ENCODE results near the gene LUC7L.
"Not testable (repeated sequence)": the region's sequence is repeated elsewhere in the genome, so short reads cannot be mapped to it uniquely, and the experiment has no call there.

LUC7L gene

DNA sequence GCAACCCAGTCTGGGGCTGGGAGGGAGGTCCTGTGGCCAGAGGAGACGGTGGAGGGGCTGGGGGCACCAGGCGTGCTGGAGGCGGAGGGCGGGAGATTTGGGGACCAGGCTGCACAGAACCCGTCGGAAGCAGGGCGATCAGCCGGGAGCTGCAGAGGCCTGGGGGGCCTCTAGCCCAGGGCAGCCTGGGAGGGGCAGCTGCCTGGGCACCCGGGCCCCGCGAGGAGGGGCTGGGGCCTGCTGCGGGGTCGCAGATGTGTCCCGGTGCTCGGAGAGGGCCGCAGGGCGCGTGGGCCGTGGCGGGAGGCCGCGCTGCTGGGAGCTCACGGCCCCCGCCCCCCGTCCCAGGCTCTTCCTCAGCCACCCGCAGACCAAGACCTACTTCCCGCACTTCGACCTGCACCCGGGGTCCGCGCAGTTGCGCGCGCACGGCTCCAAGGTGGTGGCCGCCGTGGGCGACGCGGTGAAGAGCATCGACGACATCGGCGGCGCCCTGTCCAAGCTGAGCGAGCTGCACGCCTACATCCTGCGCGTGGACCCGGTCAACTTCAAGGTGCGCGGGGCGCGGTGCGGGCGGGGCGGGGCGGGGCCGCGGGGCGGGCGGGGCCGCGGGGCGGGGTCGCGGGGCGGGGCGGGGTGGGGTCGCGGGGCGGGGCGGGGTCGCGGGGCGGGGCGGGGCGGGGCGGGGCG, 65.0 kb downstream of the LUC7L start:
- DNase-seq, result not testable (repeated sequence)

DNA sequence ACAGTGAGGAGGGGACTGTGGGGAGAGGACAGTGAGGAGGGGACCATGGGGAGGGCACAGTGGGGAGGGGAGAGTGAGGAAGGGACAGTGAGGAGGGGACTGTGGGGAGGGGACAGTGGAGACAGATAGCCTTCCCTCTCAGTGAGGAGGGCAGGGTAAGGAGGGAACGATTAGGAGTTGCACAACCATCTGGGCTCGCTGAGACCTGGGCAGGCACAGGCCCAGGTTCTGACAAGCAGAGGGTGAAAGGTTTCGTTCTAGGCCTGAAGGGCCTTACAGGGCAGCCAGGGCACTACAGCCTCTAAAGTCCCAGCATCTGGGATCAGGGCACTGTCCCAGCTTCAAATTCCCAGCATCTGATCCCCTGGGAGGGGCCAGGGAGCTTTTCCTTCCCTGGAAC, 65.6 kb downstream of the LUC7L start:
- DNase-seq, result not testable (repeated sequence)

DNA sequence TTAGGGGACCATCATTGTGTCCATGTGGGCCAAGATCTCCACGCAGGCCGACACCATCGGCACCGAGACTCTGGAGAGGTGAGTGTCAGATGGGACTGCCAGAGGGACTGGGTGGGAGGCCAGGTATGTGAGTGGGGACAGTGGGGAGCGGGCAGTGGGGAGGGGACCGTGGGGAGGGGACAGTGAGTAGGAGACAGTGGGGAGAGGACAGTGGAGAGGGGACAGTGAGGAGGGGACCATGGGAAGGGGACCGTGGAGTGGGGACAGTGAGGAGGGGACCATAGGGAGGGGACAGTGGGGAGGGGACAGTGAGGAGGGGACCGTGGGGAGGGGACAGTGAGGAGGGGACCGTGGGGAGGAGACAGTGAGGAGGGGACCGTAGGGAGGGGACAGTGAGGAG, 66.1 kb downstream of the LUC7L start:
- not testable (repeated sequence) for DNase-seq

DNA sequence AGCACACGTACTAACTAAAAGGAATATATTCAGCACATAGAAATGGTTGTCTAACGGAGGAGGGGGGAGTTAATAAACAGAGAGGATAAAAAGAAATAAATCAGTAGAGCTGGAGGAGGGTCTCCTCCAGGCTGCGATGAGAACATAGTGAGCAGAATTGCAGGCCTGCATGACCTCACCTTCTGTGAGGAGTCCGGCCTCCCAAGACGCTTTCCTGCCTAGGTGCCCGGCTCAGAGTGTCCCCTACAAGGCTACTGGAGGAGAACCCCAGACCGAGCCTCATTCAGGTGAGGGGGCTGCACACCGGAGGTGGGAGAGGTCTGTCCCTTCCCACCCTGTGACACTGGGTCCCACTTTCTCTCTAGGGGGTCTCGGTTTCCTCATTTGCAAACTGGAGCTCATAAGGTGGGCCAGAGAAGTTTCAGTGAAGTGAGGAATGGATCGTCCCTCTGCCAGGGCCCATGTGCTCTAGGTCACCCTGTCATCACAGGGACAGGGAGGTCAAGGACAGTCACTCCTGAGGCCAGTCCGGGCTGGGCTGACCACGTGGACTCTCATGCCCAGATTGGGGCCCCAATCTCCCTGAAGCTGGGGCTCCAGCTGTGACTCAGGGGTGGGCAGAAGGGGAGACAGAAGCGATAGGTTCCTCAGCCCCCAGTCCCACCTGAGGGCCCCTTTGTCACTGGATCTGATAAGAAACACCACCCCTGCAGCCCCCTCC, 66.8 kb downstream of the LUC7L start:
- no peak for DNase-seq

DNA sequence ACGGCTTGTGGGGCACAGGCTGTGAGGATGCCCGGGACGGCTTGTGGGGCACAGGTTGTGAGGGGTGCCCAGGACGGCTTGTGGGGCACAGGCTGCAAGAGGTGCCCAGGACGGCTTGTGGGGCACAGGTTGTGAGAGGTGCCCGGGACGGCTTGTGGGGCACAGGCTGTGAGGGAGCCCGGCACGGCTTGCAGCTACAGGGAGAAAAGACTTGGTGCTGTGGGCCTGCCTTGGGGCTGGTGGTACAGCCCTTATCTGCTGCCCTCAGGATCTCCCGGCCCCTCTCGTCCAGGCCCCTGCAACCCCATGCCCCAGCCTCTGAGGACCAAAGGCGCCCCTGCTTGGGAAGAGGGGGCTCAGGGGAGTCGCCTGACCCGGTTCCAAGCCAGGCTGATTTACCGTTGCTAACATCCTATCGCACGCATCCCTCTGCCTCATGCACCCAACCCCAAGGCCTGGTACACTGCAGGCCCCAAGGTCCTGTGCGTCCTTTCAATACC, 68.5 kb downstream of the LUC7L start:
- DNase-seq, result no peak

DNA sequence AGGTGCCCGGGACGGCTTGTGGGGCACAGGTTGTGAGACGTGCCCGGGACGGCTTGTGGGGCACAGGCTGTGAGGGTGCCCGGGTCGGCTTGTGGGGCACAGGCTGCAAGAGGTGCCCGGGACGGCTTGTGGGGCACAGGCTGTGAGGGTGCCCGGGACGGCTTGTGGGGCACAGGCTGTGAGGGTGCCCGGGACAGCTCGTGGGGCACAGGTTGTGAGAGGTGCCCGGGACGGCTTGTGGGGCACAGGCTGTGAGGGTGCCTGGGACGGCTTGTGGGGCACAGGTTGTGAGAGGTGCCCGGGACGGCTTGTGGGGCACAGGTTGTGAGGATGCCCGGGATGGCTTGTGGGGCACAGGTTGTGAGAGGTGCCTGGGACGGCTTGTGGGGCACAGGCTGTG, 69.0 kb downstream of the LUC7L start:
- not testable (repeated sequence) for DNase-seq

DNA sequence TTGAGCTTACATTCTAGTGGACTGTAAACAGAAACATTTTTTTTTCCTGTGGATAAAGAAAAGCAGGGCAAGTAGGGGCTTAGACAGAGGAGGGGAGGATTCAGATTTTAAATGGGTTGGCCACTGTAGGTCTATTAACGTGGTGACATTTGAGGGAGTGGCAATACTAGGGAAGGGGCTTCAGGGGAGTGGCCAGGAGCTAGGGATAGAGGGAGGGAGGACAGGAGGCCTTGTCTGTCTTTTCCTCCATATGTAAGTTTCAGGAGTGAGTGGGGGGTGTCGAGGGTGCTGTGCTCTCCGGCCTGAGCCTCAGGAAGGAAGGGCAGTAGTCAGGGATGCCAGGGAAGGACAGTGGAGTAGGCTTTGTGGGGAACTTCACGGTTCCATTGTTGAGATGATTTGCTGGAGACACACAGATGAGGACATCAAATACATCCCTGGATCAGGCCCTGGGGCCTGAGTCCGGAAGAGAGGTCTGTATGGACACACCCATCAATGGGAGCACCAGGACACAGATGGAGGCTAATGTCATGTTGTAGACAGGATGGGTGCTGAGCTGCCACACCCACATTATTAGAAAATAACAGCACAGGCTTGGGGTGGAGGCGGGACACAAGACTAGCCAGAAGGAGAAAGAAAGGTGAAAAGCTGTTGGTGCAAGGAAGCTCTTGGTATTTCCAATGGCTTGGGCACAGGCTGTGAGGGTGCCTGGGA, 70.0 kb downstream of the LUC7L start:
- DNase-seq, result no peak

DNA sequence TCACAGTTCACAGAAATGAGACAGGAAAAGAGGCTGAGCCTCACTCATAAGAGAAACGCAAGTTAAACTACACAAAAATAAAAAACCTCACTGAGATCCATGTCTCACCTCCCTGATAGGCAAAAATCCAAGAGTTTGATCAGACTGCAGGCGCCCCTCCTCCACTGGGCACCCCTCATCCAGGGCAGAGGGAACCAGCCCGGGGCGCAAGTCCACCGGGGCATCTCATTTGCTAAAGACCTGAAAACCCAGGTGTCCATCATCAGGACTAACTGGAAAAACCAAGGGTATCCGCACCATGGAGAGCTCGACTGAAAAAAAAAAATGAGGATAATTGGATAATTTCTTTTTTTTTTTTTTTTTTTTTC, 74.2 kb downstream of the LUC7L start:
- no peak for DNase-seq

DNA sequence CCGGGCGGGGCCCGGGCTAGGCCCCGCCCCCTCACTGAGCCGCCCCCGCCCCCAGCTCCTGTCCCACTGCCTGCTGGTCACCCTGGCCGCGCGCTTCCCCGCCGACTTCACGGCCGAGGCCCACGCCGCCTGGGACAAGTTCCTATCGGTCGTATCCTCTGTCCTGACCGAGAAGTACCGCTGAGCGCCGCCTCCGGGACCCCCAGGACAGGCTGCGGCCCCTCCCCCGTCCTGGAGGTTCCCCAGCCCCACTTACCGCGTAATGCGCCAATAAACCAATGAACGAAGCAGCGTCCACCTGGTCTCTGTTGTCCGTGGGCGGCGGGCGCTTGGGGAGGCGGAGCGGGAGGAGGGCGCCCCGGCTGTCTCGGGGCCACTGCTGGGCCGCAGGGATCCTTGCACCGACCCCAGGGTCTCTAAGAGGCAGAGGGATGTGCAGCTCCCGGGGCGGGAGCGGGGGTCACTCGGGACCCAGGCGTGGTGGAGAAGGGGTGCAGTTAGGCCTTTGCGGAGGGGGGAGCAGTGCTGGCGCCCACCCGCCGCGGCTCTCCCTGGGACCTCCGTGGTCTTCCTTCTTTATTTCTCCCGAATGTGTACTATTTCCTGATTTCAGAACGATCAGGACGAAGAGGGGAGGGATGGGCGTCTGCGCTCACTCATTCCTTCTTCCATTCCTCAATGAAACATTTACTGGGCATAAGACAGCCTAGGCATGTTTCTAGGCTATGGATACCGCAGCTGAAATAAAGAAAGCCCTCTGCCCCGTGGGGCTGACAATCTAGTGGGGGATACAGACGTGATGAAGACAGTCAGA, 74.8 kb downstream of the LUC7L start:
- no peak for DNase-seq

DNA sequence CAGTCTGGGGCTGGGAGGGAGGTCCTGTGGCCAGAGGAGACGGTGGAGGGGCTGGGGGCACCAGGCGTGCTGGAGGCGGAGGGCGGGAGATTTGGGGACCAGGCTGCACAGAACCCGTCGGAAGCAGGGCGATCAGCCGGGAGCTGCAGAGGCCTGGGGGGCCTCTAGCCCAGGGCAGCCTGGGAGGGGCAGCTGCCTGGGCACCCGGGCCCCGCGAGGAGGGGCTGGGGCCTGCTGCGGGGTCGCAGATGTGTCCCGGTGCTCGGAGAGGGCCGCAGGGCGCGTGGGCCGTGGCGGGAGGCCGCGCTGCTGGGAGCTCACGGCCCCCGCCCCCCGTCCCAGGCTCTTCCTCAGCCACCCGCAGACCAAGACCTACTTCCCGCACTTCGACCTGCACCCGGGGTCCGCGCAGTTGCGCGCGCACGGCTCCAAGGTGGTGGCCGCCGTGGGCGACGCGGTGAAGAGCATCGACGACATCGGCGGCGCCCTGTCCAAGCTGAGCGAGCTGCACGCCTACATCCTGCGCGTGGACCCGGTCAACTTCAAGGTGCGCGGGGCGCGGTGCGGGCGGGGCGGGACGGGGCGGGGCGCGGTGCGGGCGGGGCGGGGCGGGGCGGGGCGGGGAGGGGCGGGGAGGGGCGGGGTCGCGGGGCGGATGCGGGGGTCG, 75.6 kb downstream of the LUC7L start:
- not testable (repeated sequence) for DNase-seq

DNA sequence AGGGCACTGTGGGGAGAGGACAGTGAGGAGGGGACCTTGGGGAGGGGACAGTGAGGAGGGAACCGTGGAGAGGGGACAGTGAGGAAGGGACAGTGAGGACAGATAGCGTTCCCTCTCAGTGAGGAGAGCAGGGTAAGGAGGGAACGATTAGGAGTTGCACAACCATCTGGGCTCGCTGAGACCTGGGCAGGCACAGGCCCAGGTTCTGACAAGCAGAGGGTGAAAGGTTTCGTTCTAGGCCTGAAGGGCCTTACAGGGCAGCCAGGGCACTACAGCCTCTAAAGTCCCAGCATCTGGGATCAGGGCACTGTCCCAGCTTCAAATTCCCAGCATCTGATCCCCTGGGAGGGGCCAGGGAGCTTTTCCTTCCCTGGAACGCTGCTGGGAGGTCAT, 76.1 kb downstream of the LUC7L start:
- not testable (repeated sequence) for DNase-seq

DNA sequence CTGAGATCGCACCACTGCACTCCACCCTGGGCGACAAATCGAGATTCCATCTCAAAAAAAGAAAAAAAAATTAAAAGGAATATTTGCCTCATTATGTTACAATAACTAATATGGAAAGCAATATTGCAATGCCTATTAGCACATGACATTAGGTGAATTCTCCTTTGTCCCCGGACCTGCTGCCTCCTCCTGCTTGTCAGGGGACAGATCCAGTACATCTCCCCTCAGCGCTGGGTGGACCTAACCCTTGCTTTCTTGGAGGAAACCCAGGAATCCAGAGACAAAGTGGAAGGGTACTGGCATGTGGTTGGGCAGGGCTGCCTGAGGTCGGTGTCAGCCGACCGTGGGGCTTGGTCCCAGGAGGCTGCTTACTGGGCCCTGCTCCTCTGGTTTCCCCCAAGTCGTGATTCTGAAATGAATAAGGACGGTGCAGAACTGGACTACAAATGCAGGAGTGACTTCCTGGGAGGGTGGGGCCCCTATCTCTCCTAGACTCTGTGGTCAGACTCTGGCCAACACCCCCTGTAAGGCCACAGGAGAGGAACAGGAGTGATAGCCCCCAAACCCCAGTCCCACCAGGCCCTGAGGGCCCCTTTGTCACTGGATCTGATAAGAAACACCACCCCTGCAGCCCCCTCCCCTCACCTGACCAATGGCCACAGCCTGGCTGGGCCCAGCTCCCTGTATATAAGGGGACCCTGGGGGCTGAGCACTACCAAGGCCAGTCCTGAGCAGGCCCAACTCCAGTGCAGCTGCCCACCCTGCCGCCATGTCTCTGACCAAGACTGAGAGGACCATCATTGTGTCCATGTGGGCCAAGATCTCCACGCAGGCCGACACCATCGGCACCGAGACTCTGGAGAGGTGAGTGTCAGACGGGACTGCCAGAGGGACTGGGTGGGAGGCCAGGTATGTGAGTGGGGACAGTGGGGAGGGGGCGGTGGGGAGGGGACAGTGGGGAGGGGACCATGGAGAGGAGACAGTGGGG, 76.8 kb downstream of the LUC7L start, which contains the start of gene HBZ:
TSS of gene HBZ (plus strand) at position 504 of the 988 bp plus-strand sequence. CDS start at position 770, 266 bp downstream.
- DNase-seq, result no peak

DNA sequence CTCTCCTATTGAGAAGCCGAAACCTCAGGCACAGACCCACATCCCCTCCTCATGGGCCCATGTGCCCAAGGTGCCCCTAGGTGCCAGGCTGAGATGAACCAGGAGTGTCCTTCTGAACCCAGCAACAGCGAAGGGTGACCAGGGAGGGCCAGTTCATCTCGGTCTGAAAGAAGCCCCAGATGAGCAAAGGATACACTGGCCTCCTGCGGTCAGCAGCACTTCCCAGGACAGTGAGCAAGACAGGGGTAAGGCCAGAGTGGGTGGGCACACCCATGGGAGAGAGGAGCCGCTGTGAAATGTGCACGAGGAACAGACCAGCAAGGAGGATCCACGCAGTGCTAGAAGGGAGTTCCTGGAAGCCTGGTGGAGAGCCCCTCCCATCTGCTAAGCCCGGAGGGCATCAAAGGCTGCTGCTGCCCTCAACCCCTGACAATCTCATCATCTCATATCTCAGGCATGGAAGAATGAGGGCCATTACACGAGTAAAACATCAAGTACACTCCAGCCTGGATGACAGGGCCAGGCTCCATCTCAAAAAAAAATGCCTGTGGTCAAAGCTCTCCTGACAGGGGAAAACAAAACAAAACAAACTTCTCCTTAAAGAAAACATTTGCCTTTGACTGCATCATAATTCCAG, 80.1 kb downstream of the LUC7L start:
- no peak for DNase-seq

DNA sequence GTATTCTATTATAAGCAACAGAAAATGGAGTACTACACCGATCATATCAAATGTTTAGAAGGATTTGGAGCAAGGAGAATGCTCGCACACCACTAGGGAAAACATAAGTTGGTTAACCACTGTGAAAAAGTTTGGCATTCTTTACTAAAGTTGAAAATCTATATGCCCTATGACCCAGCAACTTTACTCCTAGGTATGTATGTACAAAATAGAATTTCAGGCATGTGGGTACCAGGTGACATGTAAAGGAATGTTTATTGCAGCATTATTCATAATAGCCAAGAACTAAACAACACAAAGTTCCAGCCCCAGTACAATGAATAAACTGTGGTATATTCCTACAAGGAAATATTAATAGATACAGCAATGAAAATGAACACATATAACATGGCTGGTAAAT, 82.6 kb downstream of the LUC7L start:
- no peak for DNase-seq

DNA sequence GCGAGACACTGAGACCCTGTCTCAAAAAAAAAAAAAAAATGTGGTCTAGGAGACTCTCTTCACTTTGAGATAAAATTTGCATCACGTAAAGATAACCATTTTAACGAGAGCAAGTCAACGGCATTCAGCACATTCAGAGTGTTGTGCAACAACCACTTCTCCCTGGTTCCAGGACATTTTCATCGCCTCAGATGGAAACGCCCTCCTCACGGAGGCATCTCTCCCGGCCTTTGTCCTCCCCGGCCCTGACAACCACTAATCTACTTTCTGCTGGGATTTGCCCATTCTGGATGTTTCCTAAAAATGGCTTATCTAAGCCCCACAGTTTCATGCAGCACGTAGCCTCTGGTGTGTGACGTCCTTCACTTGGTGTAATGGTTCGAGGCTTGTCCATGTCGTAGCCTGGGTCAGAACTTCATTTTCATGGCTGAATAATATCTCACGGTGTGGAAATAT, 84.4 kb downstream of the LUC7L start:
- no peak for DNase-seq

DNA sequence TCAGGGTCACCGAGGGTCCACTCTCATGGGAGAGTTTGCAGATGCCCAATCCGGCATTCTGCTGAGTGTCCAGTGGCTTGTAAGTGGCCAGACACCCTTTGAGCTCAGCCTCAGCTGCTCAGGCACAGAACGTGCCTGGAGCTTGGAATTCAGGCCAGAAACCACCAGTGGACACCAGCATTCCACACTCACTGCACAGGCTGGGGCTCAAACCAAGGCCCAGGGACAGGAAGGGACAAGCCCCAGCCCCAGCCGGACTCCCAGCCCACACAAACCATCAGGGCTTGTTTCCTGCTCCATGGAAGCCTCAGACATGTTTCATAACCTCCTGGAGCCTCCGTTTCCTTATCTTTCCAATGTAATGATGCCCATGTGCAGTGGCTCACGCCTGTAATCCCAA, 85.8 kb downstream of the LUC7L start:
- DNase-seq, result no peak

DNA sequence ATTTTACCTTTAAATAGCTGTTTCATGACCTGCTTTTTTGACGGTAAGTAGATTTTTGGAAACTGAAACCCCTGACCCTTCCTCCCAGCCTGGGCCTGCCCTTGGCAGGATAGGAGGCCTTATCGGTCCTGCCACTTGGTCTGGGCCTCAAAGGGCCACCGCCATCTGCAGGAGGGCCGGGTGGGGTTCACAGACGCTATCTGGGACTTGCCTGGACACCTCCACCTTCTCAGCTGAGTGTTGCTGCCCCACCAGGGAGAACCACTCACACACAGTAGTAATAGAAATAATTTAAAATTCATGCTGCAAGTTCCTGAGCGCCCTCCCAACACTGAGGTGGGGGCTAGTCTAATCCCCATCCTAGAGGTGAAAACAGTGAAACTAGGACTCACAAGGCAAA, 86.2 kb downstream of the LUC7L start:
- DNase-seq, result no peak

DNA sequence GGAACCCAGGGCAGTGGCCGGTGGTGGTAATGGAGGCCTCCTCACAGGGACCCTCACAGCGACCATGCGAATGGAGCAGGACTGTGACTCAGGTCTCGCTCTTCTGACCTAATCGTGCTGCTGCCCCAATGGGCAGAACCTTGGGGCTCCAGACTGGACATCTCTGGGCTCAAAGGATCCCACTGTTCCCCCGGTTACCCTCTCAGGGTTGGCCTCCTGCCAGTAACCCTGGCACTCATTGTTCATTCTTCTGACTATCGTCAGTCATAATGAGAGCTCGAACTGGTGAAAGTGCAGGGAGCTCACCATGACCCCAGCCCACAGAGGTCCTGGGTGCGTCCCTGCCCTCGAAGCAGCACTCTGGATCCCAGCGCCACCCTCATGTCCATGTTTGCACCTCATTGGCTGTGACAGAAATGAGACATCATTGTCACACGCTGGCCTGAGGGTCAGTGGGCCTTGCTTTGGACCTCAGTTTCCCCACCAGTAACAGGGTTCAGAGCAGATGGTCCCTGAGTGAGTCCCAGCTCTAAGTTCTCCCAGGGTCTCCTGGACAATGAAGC, 86.8 kb downstream of the LUC7L start:
- DNase-seq, result no peak

DNA sequence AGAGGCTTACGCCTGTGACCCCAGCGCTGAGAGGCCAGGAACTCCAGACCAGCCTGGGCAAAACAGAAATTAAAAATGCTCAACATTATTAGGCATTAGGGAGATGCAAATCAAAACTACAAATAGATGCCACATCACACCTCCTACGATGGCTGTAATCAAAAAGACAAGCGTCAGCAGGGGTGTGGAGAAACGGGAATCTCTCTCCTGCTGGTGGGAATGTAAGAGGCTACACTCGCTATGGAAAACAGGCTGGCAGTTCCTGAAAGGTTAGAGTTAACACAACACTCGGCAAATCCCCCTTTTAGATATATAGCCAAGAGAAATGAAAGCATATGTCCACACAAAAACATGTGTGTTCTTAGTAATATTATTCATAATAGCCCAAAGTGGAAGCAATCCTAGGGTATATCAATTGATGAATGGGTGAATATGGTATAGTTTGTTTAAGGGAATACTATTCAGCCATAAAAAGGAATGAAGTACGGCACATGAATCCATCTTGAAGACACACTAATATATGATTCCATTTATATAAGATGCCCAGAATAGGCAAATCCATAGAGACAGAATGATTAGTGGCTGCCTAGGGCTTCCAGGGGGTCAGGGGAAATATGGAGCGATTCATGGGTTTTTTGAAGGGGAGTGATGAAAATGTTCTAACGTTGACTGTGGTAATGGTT, 88.9 kb downstream of the LUC7L start:
- no peak for DNase-seq

Data from activated CD8-positive, alpha-beta memory T cell treated with anti-CD3 and anti-CD28 coated beads, Interleukin-2, amount 50 U/mL, for 48 hours (primary cell).